CD14-positive monocyte (primary cell): ENCODE results near the gene ALLC. TPM values are rescaled to one million over a fixed set of nuclear protein-coding genes. Genes with fewer than 3 reads are reported as not detected.

Experiments
- DNase-seq, 3 donors: peaks; one replicate each; pipeline ENCODE4 v3.0.0-alpha.2; 2011 to 2022
- H2AFZ ChIP-seq: 2 replicates; pipeline ENCODE4 v1.6.0; 2012; ENCODE audit warnings: mild to moderate bottlenecking, low read depth, low read length, inconsistent platforms; ENCODE audit not compliant: insufficient read depth, poor library complexity, severe bottlenecking
- H3K27ac ChIP-seq, 2 donors: 1 replicate in 1 of 2; 2 replicates in 1 of 2; pipeline ENCODE4 v1.5.1; 2012 to 2013; ENCODE audit warnings: low read length in 2 of 2, control low read depth in 1 of 2, inconsistent platforms in 1 of 2, low read depth in 1 of 2, mild to moderate bottlenecking in 1 of 2
- H3K27me3 ChIP-seq, 2 donors: one replicate each; pipeline versions ENCODE4 v1.6.0 to v1.6.1; 2011 to 2013; ENCODE audit warnings: low read length in 2 of 2; ENCODE audit not compliant: control insufficient read depth in 2 of 2, insufficient read depth in 2 of 2
- H3K36me3 ChIP-seq, 2 donors: replicated peaks in 1 of 2; 1 replicate in 1 of 2; 2 replicates in 1 of 2; pipeline versions ENCODE4 v1.5.1 to v1.6.1; 2012 to 2013; ENCODE audit warnings: low read length in 2 of 2, control low read depth in 1 of 2, inconsistent platforms in 1 of 2, mild to moderate bottlenecking in 1 of 2; ENCODE audit not compliant: insufficient read depth in 2 of 2, control insufficient read depth in 1 of 2
- H3K4me1 ChIP-seq, 2 donors: 1 replicate in 1 of 2; 2 replicates in 1 of 2; pipeline versions ENCODE4 v1.5.1 to v1.6.1; 2012 to 2013; ENCODE audit warnings: low read length in 2 of 2, control low read depth in 1 of 2, inconsistent platforms in 1 of 2, mild to moderate bottlenecking in 1 of 2, moderate library complexity in 1 of 2; ENCODE audit not compliant: insufficient read depth in 2 of 2, control insufficient read depth in 1 of 2
- H3K4me2 ChIP-seq: replicated peaks from 2 replicates; pipeline ENCODE3; 2012; ENCODE audit warnings: low read length, moderate library complexity, mild to moderate bottlenecking; ENCODE audit not compliant: poor library complexity, severe bottlenecking; ENCODE audit errors: extremely low read depth
- H3K4me3 ChIP-seq, 3 experiments: fragments of 200-600 bp in 1 of 3; sonication (generic) in 1 of 3; replicated peaks in 1 of 3; 1 replicate in 2 of 3; 2 replicates in 1 of 3; pipeline ENCODE4 v1.5.1; 2011 to 2013; ENCODE audit warnings: low read length in 3 of 3, mild to moderate bottlenecking in 3 of 3, control low read depth in 2 of 3, low read depth in 2 of 3, inconsistent platforms in 1 of 3, moderate library complexity in 1 of 3
- H3K79me2 ChIP-seq: 2 replicates; pipeline ENCODE4 v1.6.0; 2012; ENCODE audit warnings: mild to moderate bottlenecking, control low read depth, inconsistent platforms, low read length, moderate library complexity; ENCODE audit not compliant: insufficient read depth
- H3K9ac ChIP-seq: 2 replicates; pipeline ENCODE4 v1.6.0; 2017; ENCODE audit warnings: low read length, mild to moderate bottlenecking; ENCODE audit not compliant: insufficient read depth, poor library complexity, severe bottlenecking
- H3K9me3 ChIP-seq, 2 donors: replicated peaks in 1 of 2; 1 replicate in 1 of 2; 2 replicates in 1 of 2; pipeline versions ENCODE4 v1.5.1 to v1.6.1; 2012 to 2013; ENCODE audit warnings: low read length in 2 of 2, control low read depth in 1 of 2; ENCODE audit not compliant: control insufficient read depth in 1 of 2, insufficient read depth in 1 of 2
- H4K20me1 ChIP-seq: 2 replicates; pipeline ENCODE4 v1.6.0; 2012; ENCODE audit warnings: mild to moderate bottlenecking, low read length, control low read depth, moderate library complexity; ENCODE audit not compliant: insufficient read depth
- H3K27ac Mint-ChIP-seq, 7 donors: one replicate each; pipeline ENCODE4 v1.8.0; 2020; ENCODE audit warnings: mild to moderate bottlenecking in 7 of 7, mixed read lengths in 7 of 7, moderate library complexity in 6 of 7, inconsistent platforms in 2 of 7
- H3K27me3 Mint-ChIP-seq, 3 donors: one replicate each; pipeline ENCODE4 v1.8.0; 2021 to 2022; ENCODE audit warnings: low read depth in 3 of 3, mild to moderate bottlenecking in 3 of 3, mixed read lengths in 3 of 3, moderate library complexity in 3 of 3, inconsistent platforms in 1 of 3
- H3K36me3 Mint-ChIP-seq, 2 donors: one replicate each; pipeline ENCODE4 v1.8.0; 2020; ENCODE audit warnings: mixed read lengths in 2 of 2, inconsistent platforms in 1 of 2, mild to moderate bottlenecking in 1 of 2
- H3K4me1 Mint-ChIP-seq: one replicate; pipeline ENCODE4 v1.8.0; 2020; ENCODE audit warnings: mild to moderate bottlenecking, mixed read lengths
- H3K4me3 Mint-ChIP-seq, 2 donors: one replicate each; pipeline ENCODE4 v1.8.0; 2020; ENCODE audit warnings: mild to moderate bottlenecking in 2 of 2, mixed read lengths in 2 of 2, moderate library complexity in 1 of 2
- H3K9me3 Mint-ChIP-seq, 7 donors: one replicate each; pipeline ENCODE4 v1.8.0; 2020 to 2022; ENCODE audit warnings: mixed read lengths in 7 of 7, mild to moderate bottlenecking in 6 of 7, moderate library complexity in 6 of 7, inconsistent platforms in 2 of 7
- CTCF ChIP-seq: fragments of 200-600 bp; IDR thresholded peaks from one replicate; pipeline ENCODE4 v1.8.0; 2022; ENCODE audit warnings: antibody characterized with exemption, mild to moderate bottlenecking
- WGBS: methylation state at CpG from one replicate; pipeline ENCODE4 v1.1.5; 2013; ENCODE audit warnings: missing lambda C conversion rate; ENCODE audit not compliant: insufficient coverage; 5-methylcytosine and 5-hydroxymethylcytosine counted together
- intact Hi-C, 2 donors: fragments of 100-400 bp; cut with micrococcal nuclease; formaldehyde crosslinking; loops; one replicate each; pipeline versions ENCODE4 v1.15.0 to v1.15.1; 2023
- polyA plus RNA-seq, 3 donors: library from polyadenylated mRNA; depleted of rRNA in 1 of 3; unstranded in 2 of 3; stranded (reverse) in 1 of 3; fragments of 300-500 nt in 2 of 3; fragments of >200 nt in 1 of 3; fragmentation: Illumina TruSeq in 2 of 3; gene quantifications; 1 replicate in 2 of 3; 2 replicates in 1 of 3; pipeline ENCODE4 v1.2.3, GENCODE V29; 2012 to 2021

The ALLC gene
- polyA plus RNA-seq, 3 donors: not detected

- Histone ChIP-seq H3K36me3 (no peaks in the 10 kb centered on the region), H3K9ac (no peak overlapping the region), H3K4me3 (no peak overlapping the region), H3K27me3 (no peaks in the 10 kb centered on the region), H3K79me2 (no peaks in the 10 kb centered on the region), H4K20me1 (no peaks in the 10 kb centered on the region), H3K4me1 (no peaks in the 10 kb centered on the region), H3K9me3 (no peaks in the 10 kb centered on the region), H3K4me2 (no peak overlapping the region), H3K27ac (no peak overlapping the region), H2AFZ (no peak overlapping the region)
- no peak overlapping the region for H3K4me3 Mint-ChIP-seq
- no peak for DNase-seq
- no peak for TF ChIP-seq CTCF
- peaks cover 0 to 2% (median 0%) of the 10 kb centered on the region in 7 donors for H3K9me3 Mint-ChIP-seq
- no peaks in the 10 kb centered on the region for H3K36me3 Mint-ChIP-seq
- 84% methylated on average over 9 of the region's 9 CpGs for WGBS
- intact Hi-C loops: no loop called here
- H3K4me1 Mint-ChIP-seq: no peaks in the 10 kb centered on the region
- H3K27ac Mint-ChIP-seq: no peak overlapping the region
- H3K27me3 Mint-ChIP-seq: peaks cover 0 to 6% (median 5%) of the 10 kb centered on the region in 3 donors
Observed at GRCh38 chr2:3678212-3678611, 20.2 kb downstream of the ALLC start.

- H3K27ac Mint-ChIP-seq: no peak overlapping the region
- no peak for TF ChIP-seq CTCF
- Histone ChIP-seq H4K20me1 (no peaks in the 10 kb centered on the region), H3K79me2 (no peaks in the 10 kb centered on the region), H3K36me3 (no peaks in the 10 kb centered on the region), H3K27ac (no peak overlapping the region), H3K4me3 (no peak overlapping the region), H3K9ac (no peak overlapping the region), H3K4me2 (no peak overlapping the region), H2AFZ (no peak overlapping the region), H3K9me3 (no peaks in the 10 kb centered on the region), H3K27me3 (no peaks in the 10 kb centered on the region), H3K4me1 (no peaks in the 10 kb centered on the region)
- no peaks in the 10 kb centered on the region for H3K36me3 Mint-ChIP-seq
- peaks cover 0 to 2% (median 0%) of the 10 kb centered on the region in 7 donors for H3K9me3 Mint-ChIP-seq
- no peak for DNase-seq
- intact Hi-C loops: no loop called here
- peaks cover 0 to 6% (median 4%) of the 10 kb centered on the region in 3 donors for H3K27me3 Mint-ChIP-seq
- 80% methylated on average over 1 of the region's 2 CpGs for WGBS
- H3K4me3 Mint-ChIP-seq: no peak overlapping the region
- no peaks in the 10 kb centered on the region for H3K4me1 Mint-ChIP-seq
Observed at GRCh38 chr2:3679180-3679579, 21.2 kb downstream of the ALLC start.
